Chondrocyte (in vitro differentiated cells): Measurements from ENCODE around the gene UGT1A5. TPM values are rescaled to one million over a fixed set of nuclear protein-coding genes. Genes with fewer than 3 reads are reported as not detected.
"Not testable (repeated sequence)": the region's sequence is repeated elsewhere in the genome, so short reads cannot be mapped to it uniquely, and the experiment has no call there.

Experiments
- DNase-seq: peaks from one replicate; pipeline ENCODE4 v3.0.0; 2021; ENCODE audit warnings: mixed read lengths, low spot score
- H3K27ac Mint-ChIP-seq: one replicate; pipeline ENCODE4 v1.8.0; 2021; ENCODE audit warnings: mild to moderate bottlenecking, moderate library complexity, mixed read lengths; ENCODE audit not compliant: unreplicated experiment
- H3K27me3 Mint-ChIP-seq: 2 replicates; pipeline ENCODE4 v1.8.0; 2021; ENCODE audit warnings: low read depth, mixed read lengths
- H3K36me3 Mint-ChIP-seq: 2 replicates; pipeline ENCODE4 v1.8.0; 2021; ENCODE audit warnings: low read depth, mixed read lengths
- H3K4me1 Mint-ChIP-seq: 2 replicates; pipeline ENCODE4 v1.8.0; 2021; ENCODE audit warnings: low read depth, mild to moderate bottlenecking, mixed read lengths
- H3K4me3 Mint-ChIP-seq: one replicate; pipeline ENCODE4 v1.8.0; 2021; ENCODE audit warnings: mild to moderate bottlenecking, moderate library complexity, mixed read lengths; ENCODE audit not compliant: unreplicated experiment
- H3K9me3 Mint-ChIP-seq: 2 replicates; pipeline ENCODE4 v1.8.0; 2021; ENCODE audit warnings: low read depth, mixed read lengths
- CTCF ChIP-seq: fragments of 200-600 bp; sonication (generic); IDR thresholded peaks from 2 replicates; pipeline ENCODE4 v1.5.0; 2021; ENCODE audit warnings: antibody characterized with exemption, mild to moderate bottlenecking, moderate library complexity
- total RNA-seq: library from RNA; stranded (reverse); gene quantifications from 3 replicates; pipeline ENCODE4 v1.2.1, GENCODE V29; 2021

Gene UGT1A5
- total RNA-seq, 1 donor from 2014 or later: not detected

- DNase-seq: no peak
- H3K4me3 Mint-ChIP-seq: no peak overlapping the region
- H3K27me3 Mint-ChIP-seq: peaks cover 2% of the 10 kb centered on the region
- peaks cover under 1% of the 10 kb centered on the region for H3K36me3 Mint-ChIP-seq
- no peaks in the 10 kb centered on the region for H3K9me3 Mint-ChIP-seq
- no peak for TF ChIP-seq CTCF
- no peak overlapping the region for H3K27ac Mint-ChIP-seq
- H3K4me1 Mint-ChIP-seq: peaks cover 26% of the 10 kb centered on the region
Observed at GRCh38 chr2:233713262-233713615, 532 bp downstream of the UGT1A5 start.

- Mint-ChIP-seq H3K4me1 (peaks cover 19% of the 10 kb centered on the region), H3K27ac (no peak overlapping the region), H3K4me3 (no peak overlapping the region), H3K9me3 (no peaks in the 10 kb centered on the region), H3K36me3 (peaks cover 3% of the 10 kb centered on the region), H3K27me3 (peaks cover 6% of the 10 kb centered on the region)
- no peak for DNase-seq
- no peak for TF ChIP-seq CTCF
Observed at GRCh38 chr2:233714121-233714520, 1.4 kb downstream of the UGT1A5 start.

GRCh38 chr2:233718552-233718951, 5.8 kb downstream of the UGT1A5 start, which contains the start of gene UGT1A4:
Gene UGT1A4 (plus strand): TSS chr2:233718736. CDS start chr2:233718821, 85 bp downstream.
- Mint-ChIP-seq H3K27ac (no peak within 1 kb of the TSS), H3K36me3 (peaks cover 5% of the 10 kb centered on the region), H3K9me3 (peaks cover 3% of the 10 kb centered on the region), H3K27me3 (peaks cover 9% of the 10 kb centered on the region), H3K4me3 (no peak within 1 kb of the TSS), H3K4me1 (no peaks in the 10 kb centered on the region)
- DNase-seq: no peak
- TF ChIP-seq CTCF: no peak

GRCh38 chr2:233728723-233729301, 16.1 kb downstream of the UGT1A5 start, which contains the start of gene UGT1A3:
Gene UGT1A3 (plus strand): TSS chr2:233729042. CDS start chr2:233729127, 85 bp downstream.
- H3K9me3 Mint-ChIP-seq: no peaks in the 10 kb centered on the region
- TF ChIP-seq CTCF: no peak
- H3K27ac Mint-ChIP-seq: no peak within 1 kb of the TSS
- H3K36me3 Mint-ChIP-seq: no peaks in the 10 kb centered on the region
- no peak for DNase-seq
- peaks cover 34% of the 10 kb centered on the region for H3K27me3 Mint-ChIP-seq
- H3K4me1 Mint-ChIP-seq: no peaks in the 10 kb centered on the region
- no peak within 1 kb of the TSS for H3K4me3 Mint-ChIP-seq

- H3K27me3 Mint-ChIP-seq: peaks cover 28% of the 10 kb centered on the region
- not testable (repeated sequence) for H3K9me3 Mint-ChIP-seq, H3K27ac Mint-ChIP-seq, H3K36me3 Mint-ChIP-seq, H3K4me3 Mint-ChIP-seq, H3K4me1 Mint-ChIP-seq, DNase-seq
Observed at GRCh38 chr2:233736868-233737653, 24.4 kb downstream of the UGT1A5 start.
